BJ (cell line): ENCODE data around the gene FMN2. TPM values are rescaled to one million over a fixed set of nuclear protein-coding genes. Genes with fewer than 3 reads are reported as not detected.

ENCODE experiments used
- CTCF ChIA-PET: fragments of 350-600 bp; formaldehyde crosslinking; extraction: SDS; loops from one replicate; lab custom pipeline; 2021; ENCODE audit warnings: antibody characterized with exemption, inconsistent platforms; lab: Yijun Ruan, JAX
- POLR2A ChIA-PET: fragments of 300-600 bp; sonication (Branson Sonifier 250); formaldehyde crosslinking; extraction: SDS; loops from one replicate; lab custom pipeline; 2021; ENCODE audit warnings: antibody characterized with exemption; lab: Charles Lee
- DNase-seq: peaks from one replicate; pipeline ENCODE4 v3.0.0-alpha.2; 2011; ENCODE audit warnings: low read depth
- H3K27me3 ChIP-seq: 2 replicates; pipeline ENCODE4 v1.6.0; 2011; ENCODE audit warnings: low read length; ENCODE audit not compliant: control insufficient read depth, insufficient read depth
- H3K36me3 ChIP-seq: 2 replicates; pipeline ENCODE4 v1.5.1; 2011; ENCODE audit warnings: low read length; ENCODE audit not compliant: control insufficient read depth, insufficient read depth
- H3K4me3 ChIP-seq: 2 replicates; pipeline ENCODE4 v1.5.1; 2011; ENCODE audit warnings: low read depth, mild to moderate bottlenecking, control low read depth, low read length
- CTCF ChIP-seq: IDR thresholded peaks from 2 replicates; pipeline ENCODE4 v1.5.1; 2011; ENCODE audit warnings: low read depth, mild to moderate bottlenecking, control low read depth, inconsistent platforms, low read length, moderate library complexity; ENCODE audit not compliant: insufficient read depth
- polyA plus RNA-seq: library from polyadenylated mRNA; depleted of rRNA; stranded (reverse); fragments of >200 nt; gene quantifications from 2 replicates; pipeline ENCODE4 v1.2.3, GENCODE V29; 2011

Gene FMN2
- polyA plus RNA-seq, 1 experiment: 14.6 TPM

GRCh38 chr1:240056350-240056749 lies 35.3 kb upstream of the FMN2 start:
- no peaks in the 10 kb centered on the region for H3K27me3 ChIP-seq
- H3K4me3 ChIP-seq: no peak overlapping the region
- CTCF ChIA-PET: no interaction called here
- no peak for DNase-seq
- no peak for TF ChIP-seq CTCF
- no peaks in the 10 kb centered on the region for H3K36me3 ChIP-seq
- POLR2A ChIA-PET: no interaction called here

DNA sequence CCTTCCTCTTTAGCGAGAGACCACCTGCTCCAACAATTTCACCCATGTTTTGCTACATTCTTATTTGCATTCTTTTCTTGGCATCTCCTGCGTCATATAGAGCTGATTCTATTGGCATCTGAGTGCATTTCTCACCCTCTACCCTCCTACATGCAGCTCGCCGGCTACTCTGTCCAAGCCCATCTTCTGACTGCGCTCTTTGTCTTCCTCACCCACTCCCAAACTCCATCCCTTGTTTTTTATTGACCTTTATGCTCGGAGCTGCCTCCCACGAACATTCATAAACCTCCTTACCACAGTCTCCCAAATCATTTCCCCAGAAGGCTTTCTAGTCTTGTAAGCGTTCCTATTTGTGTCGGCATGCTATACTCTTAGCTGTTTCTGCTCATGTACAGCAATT lies 33.6 kb upstream of the FMN2 start:
- DNase-seq: no peak
- CTCF ChIA-PET: no interaction called here
- no peaks in the 10 kb centered on the region for H3K27me3 ChIP-seq
- POLR2A ChIA-PET: no interaction called here
- H3K36me3 ChIP-seq: no peaks in the 10 kb centered on the region
- TF ChIP-seq CTCF: no peak
- no peak overlapping the region for H3K4me3 ChIP-seq

DNA sequence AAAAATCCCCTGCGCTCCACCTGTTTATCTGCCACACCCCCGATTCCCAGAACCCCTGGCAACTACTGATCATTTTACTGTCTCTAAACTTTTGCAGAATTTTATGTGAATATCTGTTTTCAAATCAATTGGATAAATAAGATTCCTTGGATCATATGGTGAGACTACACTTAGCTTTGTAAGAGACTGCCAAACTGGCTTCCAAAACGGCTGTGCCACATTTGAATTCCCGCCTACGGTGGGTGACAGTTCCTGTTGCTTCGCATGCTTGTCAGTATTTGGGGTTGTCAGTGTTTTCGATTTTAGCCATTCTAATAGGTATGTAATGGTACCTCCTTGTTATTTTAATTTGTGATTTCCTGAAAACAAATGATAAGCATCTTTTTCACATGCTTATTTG lies 22.7 kb upstream of the FMN2 start:
- ChIA-PET CTCF (no interaction called here), POLR2A (no interaction called here)

DNA sequence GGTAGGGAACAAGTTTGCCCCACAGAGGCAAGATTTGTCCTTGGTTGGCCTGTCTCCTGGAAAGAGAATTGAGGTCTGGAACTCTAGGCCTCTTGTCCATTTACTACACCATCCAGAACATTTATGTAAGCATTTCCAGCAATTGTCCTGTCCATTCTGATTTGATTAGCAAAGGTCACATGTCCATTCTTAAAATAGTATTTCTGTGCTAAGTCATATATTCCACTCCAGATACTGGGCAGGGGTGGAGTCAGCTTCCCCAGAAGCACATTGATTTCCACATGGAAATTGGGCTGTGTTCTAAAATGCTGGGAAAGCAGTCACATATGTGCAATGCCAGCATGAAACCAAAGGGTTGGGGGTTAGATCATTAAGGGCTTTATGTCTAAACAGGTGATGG lies 21.5 kb upstream of the FMN2 start:
- POLR2A ChIA-PET: no interaction called here
- no peak for TF ChIP-seq CTCF
- Histone ChIP-seq H3K36me3 (no peaks in the 10 kb centered on the region), H3K27me3 (no peaks in the 10 kb centered on the region), H3K4me3 (no peak overlapping the region)
- CTCF ChIA-PET: no interaction called here
- no peak for DNase-seq

More for the DNA sequence above, 22.7 kb upstream of the FMN2 start:
- no peak for DNase-seq
- Histone ChIP-seq H3K36me3 (no peaks in the 10 kb centered on the region), H3K27me3 (no peaks in the 10 kb centered on the region), H3K4me3 (no peak overlapping the region)
- no peak for TF ChIP-seq CTCF

GRCh38 chr1:240073097-240073496 lies 18.6 kb upstream of the FMN2 start:
- DNase-seq: no peak
- POLR2A ChIA-PET: interaction anchor here (0.6 kb wide), 1 partner anchor 9 kb away, joined by 3 read pairs; no protein-coding TSS in a partner anchor
- Histone ChIP-seq H3K36me3 (no peaks in the 10 kb centered on the region), H3K27me3 (no peaks in the 10 kb centered on the region), H3K4me3 (no peak overlapping the region)
- CTCF ChIA-PET: interaction anchor here (1.2 kb wide), 1 partner anchor 11 kb away, joined by 4 read pairs; no protein-coding TSS in a partner anchor
- TF ChIP-seq CTCF: peak; percentile 43
